Thyroid gland (tissue), 4 donors: ENCODE data around the gene MYO1D. TPM values are rescaled to one million over a fixed set of nuclear protein-coding genes. Genes with fewer than 3 reads are reported as not detected.
"Not testable (repeated sequence)": the region's sequence is repeated elsewhere in the genome, so short reads cannot be mapped to it uniquely, and the experiment has no call there.

ENCODE experiments used
- DNase-seq, 2 donors: peaks; one replicate each; pipeline ENCODE4 v3.0.0-alpha.2; 2019
- H3K27ac ChIP-seq, 3 donors: fragments of 200-600 bp; sonication (generic); 1 replicate in 2 of 3; 2 replicates in 1 of 3; pipeline ENCODE4 v1.5.1; 2016 to 2019; ENCODE audit warnings: mild to moderate bottlenecking in 1 of 3, moderate library complexity in 1 of 3
- H3K27me3 ChIP-seq: fragments of 200-600 bp; sonication (generic); one replicate; pipeline ENCODE4 v1.5.1; 2019
- H3K36me3 ChIP-seq, 2 donors: fragments of 200-600 bp; sonication (generic); one replicate each; pipeline ENCODE4 v1.5.1; 2016 to 2019
- H3K4me1 ChIP-seq, 2 donors: fragments of 200-600 bp; sonication (generic); one replicate each; pipeline ENCODE4 v1.5.1; 2017 to 2019
- H3K4me3 ChIP-seq, 3 donors: fragments of 200-600 bp; sonication (generic); replicated peaks in 1 of 3; 1 replicate in 2 of 3; 2 replicates in 1 of 3; pipeline ENCODE4 v1.5.1; 2016; ENCODE audit warnings: mild to moderate bottlenecking in 1 of 3
- H3K9me3 ChIP-seq: fragments of 200-600 bp; sonication (generic); one replicate; pipeline ENCODE4 v1.5.1; 2017
- CTCF ChIP-seq, 6 experiments: fragments of 200-600 bp in 3 of 6; fragments of 450-650 bp in 3 of 6; sonication (generic) in 3 of 6; IDR thresholded peaks; one replicate each; pipeline ENCODE4 v1.5.1; 2016 to 2019; ENCODE audit warnings: antibody characterized with exemption in 6 of 6, mild to moderate bottlenecking in 2 of 6, inconsistent platforms in 1 of 6, moderate library complexity in 1 of 6
- POLR2A ChIP-seq, 2 donors: fragments of 450-650 bp; IDR thresholded peaks; one replicate each; pipeline ENCODE4 v1.6.1; 2017; ENCODE audit warnings: antibody characterized with exemption in 2 of 2, mild to moderate bottlenecking in 2 of 2, moderate library complexity in 1 of 2
- WGBS, 2 donors: methylation state at CpG; one replicate each; pipeline ENCODE4 v1.1.5; 2017; 5-methylcytosine and 5-hydroxymethylcytosine counted together
- intact Hi-C: fragments of 100-400 bp; cut with DNase I; formaldehyde crosslinking; loops from one replicate; pipeline ENCODE4 v1.15.1; 2023
- total RNA-seq, 4 donors: library from RNA; depleted of rRNA; stranded (reverse); fragments of >200 nt; gene quantifications; one replicate each; pipeline ENCODE4 v1.2.3, GENCODE V29; 2016

The MYO1D gene
- total RNA-seq, 4 donors from 2014 or later = 91.9 to 143 (median 97.8) TPM

- intact Hi-C loops = no loop called here
- no peak overlapping the region for H3K4me3 ChIP-seq
- H3K36me3 ChIP-seq = peaks cover 2 to 3% of the 10 kb centered on the region in 2 donors
- no peaks in the 10 kb centered on the region for H3K4me1 ChIP-seq
- no peak for TF ChIP-seq POLR2A (IDR thresholded peaks at IDR 0.05)
- TF ChIP-seq CTCF (IDR thresholded peaks at IDR 0.05) = no peak
- H3K27ac ChIP-seq = no peak overlapping the region
- 94 to 98% methylated on average over 1 of the region's 1 CpG for WGBS, 2 donors
- no peaks in the 10 kb centered on the region for H3K27me3 ChIP-seq
- DNase-seq = no peak
- no peaks in the 10 kb centered on the region for H3K9me3 ChIP-seq
These were observed 151.2 kb downstream of the MYO1D start for GRCh38 chr17:32725697-32726096.

- Histone ChIP-seq H3K4me1 (no peaks in the 10 kb centered on the region), H3K4me3 (no peak overlapping the region), H3K27ac (no peak overlapping the region), H3K27me3 (no peaks in the 10 kb centered on the region), H3K9me3 (no peaks in the 10 kb centered on the region), H3K36me3 (peaks cover 6 to 10% of the 10 kb centered on the region in 2 donors)
- no peak for DNase-seq
- no peak for TF ChIP-seq CTCF (IDR thresholded peaks at IDR 0.05)
- TF ChIP-seq POLR2A (IDR thresholded peaks at IDR 0.05) = no peak
- 90 to 93% methylated on average over 5 of the region's 5 CpGs for WGBS, 2 donors
- intact Hi-C loops = no loop called here
These were observed 153.5 kb downstream of the MYO1D start for GRCh38 chr17:32723310-32723955.

GRCh38 chr17:32722733-32723132 lies 154.2 kb downstream of the MYO1D start:
- intact Hi-C loops = no loop called here
- Histone ChIP-seq H3K27ac (no peak overlapping the region), H3K4me3 (no peak overlapping the region), H3K36me3 (peaks cover 6 to 10% of the 10 kb centered on the region in 2 donors), H3K4me1 (no peaks in the 10 kb centered on the region), H3K27me3 (no peaks in the 10 kb centered on the region), H3K9me3 (no peaks in the 10 kb centered on the region)
- DNase-seq = no peak
- TF ChIP-seq CTCF (IDR thresholded peaks at IDR 0.05) (no peak), POLR2A (IDR thresholded peaks at IDR 0.05) (no peak)
- WGBS, 2 donors = 93 to 96% methylated on average over 6 of the region's 6 CpGs

- DNase-seq = no peak
- H3K27ac ChIP-seq = no peak overlapping the region
- H3K9me3 ChIP-seq = no peaks in the 10 kb centered on the region
- TF ChIP-seq POLR2A (IDR thresholded peaks at IDR 0.05) = no peak
- TF ChIP-seq CTCF (IDR thresholded peaks at IDR 0.05) = no peak
- H3K4me3 ChIP-seq = no peak overlapping the region
- 93 to 96% methylated on average over 5 of the region's 5 CpGs for WGBS, 2 donors
- no peaks in the 10 kb centered on the region for H3K27me3 ChIP-seq
- peaks cover 6 to 10% of the 10 kb centered on the region in 2 donors for H3K36me3 ChIP-seq
- H3K4me1 ChIP-seq = no peaks in the 10 kb centered on the region
- intact Hi-C loops = no loop called here
These were observed 156.3 kb downstream of the MYO1D start for GRCh38 chr17:32720671-32721070.

- no peaks in the 10 kb centered on the region for H3K9me3 ChIP-seq
- intact Hi-C loops = no loop called here
- TF ChIP-seq POLR2A (IDR thresholded peaks at IDR 0.05) (no peak), CTCF (IDR thresholded peaks at IDR 0.05) (no peak)
- no peak for DNase-seq
- no peaks in the 10 kb centered on the region for H3K4me1 ChIP-seq
- H3K36me3 ChIP-seq = peaks cover 6 to 10% of the 10 kb centered on the region in 2 donors
- 94 to 96% methylated on average over 1 of the region's 1 CpG for WGBS, 2 donors
- H3K27ac ChIP-seq = no peak overlapping the region
- H3K4me3 ChIP-seq = no peak overlapping the region
- no peaks in the 10 kb centered on the region for H3K27me3 ChIP-seq
These were observed 157.2 kb downstream of the MYO1D start for GRCh38 chr17:32719689-32720088.

- H3K36me3 ChIP-seq, H3K4me3 ChIP-seq, H3K27me3 ChIP-seq, DNase-seq, intact Hi-C loops, H3K9me3 ChIP-seq, H3K4me1 ChIP-seq, H3K27ac ChIP-seq: not testable (repeated sequence)
- 93 to 96% methylated on average over 3 of the region's 3 CpGs for WGBS, 2 donors
These were observed 162.0 kb downstream of the MYO1D start for GRCh38 chr17:32714922-32715321.

GRCh38 chr17:32714206-32714605 lies 162.7 kb downstream of the MYO1D start:
- H3K27ac ChIP-seq, H3K4me3 ChIP-seq, DNase-seq, H3K36me3 ChIP-seq, H3K27me3 ChIP-seq, H3K4me1 ChIP-seq, intact Hi-C loops, H3K9me3 ChIP-seq: not testable (repeated sequence)
- 98% methylated on average over 3 of the region's 3 CpGs for WGBS, 2 donors
